Measurements from ENCODE around the gene CHRNG.
"Not testable (repeated sequence)": the region's sequence is repeated elsewhere in the genome, so short reads cannot be mapped to it uniquely, and the experiment has no call there.

The CHRNG gene

GRCh38 chr2:232528746-232529460, 10.6 kb upstream of the CHRNG start:
- H3K4me3 ChIP-seq (ENCODE audit: low read depth, low read length), result no peak overlapping the region
- H3K79me2 ChIP-seq (ENCODE audit: control insufficient read depth, insufficient read depth, low read length, unreplicated experiment), result no peaks in the 10 kb centered on the region
- no peak overlapping the region for H2AFZ ChIP-seq (ENCODE audit: low read length, unreplicated experiment)
- H3K27me3 ChIP-seq (ENCODE audit: insufficient read depth, low read length), result peaks cover 8% of the 10 kb centered on the region
- no peaks in the 10 kb centered on the region for H3K4me1 ChIP-seq (ENCODE audit: control insufficient read depth, insufficient read depth, low read length, unreplicated experiment)
- no peak overlapping the region for H3K27ac ChIP-seq (ENCODE audit: low read depth, low read length)
- no peaks in the 10 kb centered on the region for H3K36me3 ChIP-seq (ENCODE audit: insufficient read depth, low read length)

GRCh38 chr2:232529806-232530547, 9.5 kb upstream of the CHRNG start:
- H3K27me3 ChIP-seq (ENCODE audit: insufficient read depth, low read length), result no peaks in the 10 kb centered on the region
- H2AFZ ChIP-seq (ENCODE audit: low read length, unreplicated experiment), result no peak overlapping the region
- no peaks in the 10 kb centered on the region for H3K79me2 ChIP-seq (ENCODE audit: control insufficient read depth, insufficient read depth, low read length, unreplicated experiment)
- no peak overlapping the region for H3K4me3 ChIP-seq (ENCODE audit: low read depth, low read length)
- H3K4me1 ChIP-seq (ENCODE audit: control insufficient read depth, insufficient read depth, low read length, unreplicated experiment), result no peaks in the 10 kb centered on the region
- H3K27ac ChIP-seq (ENCODE audit: low read depth, low read length), result no peak overlapping the region
- no peaks in the 10 kb centered on the region for H3K36me3 ChIP-seq (ENCODE audit: insufficient read depth, low read length)

- H3K79me2 ChIP-seq (ENCODE audit: control insufficient read depth, insufficient read depth, low read length, unreplicated experiment), result no peaks in the 10 kb centered on the region
- no peak overlapping the region for H3K27ac ChIP-seq (ENCODE audit: low read depth, low read length)
- no peaks in the 10 kb centered on the region for H3K4me1 ChIP-seq (ENCODE audit: control insufficient read depth, insufficient read depth, low read length, unreplicated experiment)
- no peaks in the 10 kb centered on the region for H3K36me3 ChIP-seq (ENCODE audit: insufficient read depth, low read length)
- no peak overlapping the region for H2AFZ ChIP-seq (ENCODE audit: low read length, unreplicated experiment)
- no peak overlapping the region for H3K4me3 ChIP-seq (ENCODE audit: low read depth, low read length)
- H3K27me3 ChIP-seq (ENCODE audit: insufficient read depth, low read length), result no peaks in the 10 kb centered on the region
Observed at GRCh38 chr2:232530626-232531260, 8.7 kb upstream of the CHRNG start.

GRCh38 chr2:232532419-232532818, 7.1 kb upstream of the CHRNG start:
- Histone ChIP-seq H2AFZ (ENCODE audit: low read length, unreplicated experiment) (no peak overlapping the region), H3K36me3 (ENCODE audit: insufficient read depth, low read length) (no peaks in the 10 kb centered on the region), H3K27me3 (ENCODE audit: insufficient read depth, low read length) (no peaks in the 10 kb centered on the region), H3K27ac (ENCODE audit: low read depth, low read length) (no peak overlapping the region), H3K79me2 (ENCODE audit: control insufficient read depth, insufficient read depth, low read length, unreplicated experiment) (no peaks in the 10 kb centered on the region), H3K4me3 (ENCODE audit: low read depth, low read length) (no peak overlapping the region), H3K4me1 (ENCODE audit: control insufficient read depth, insufficient read depth, low read length, unreplicated experiment) (no peaks in the 10 kb centered on the region)

GRCh38 chr2:232532821-232533220, 6.7 kb upstream of the CHRNG start:
- H3K36me3 ChIP-seq (ENCODE audit: insufficient read depth, low read length); H3K79me2 ChIP-seq (ENCODE audit: control insufficient read depth, insufficient read depth, low read length, unreplicated experiment); H3K4me3 ChIP-seq (ENCODE audit: low read depth, low read length); H3K27me3 ChIP-seq (ENCODE audit: insufficient read depth, low read length); H2AFZ ChIP-seq (ENCODE audit: low read length, unreplicated experiment); H3K27ac ChIP-seq (ENCODE audit: low read depth, low read length); H3K4me1 ChIP-seq (ENCODE audit: control insufficient read depth, insufficient read depth, low read length, unreplicated experiment): not testable (repeated sequence)

- no peaks in the 10 kb centered on the region for H3K4me1 ChIP-seq (ENCODE audit: control insufficient read depth, insufficient read depth, low read length, unreplicated experiment)
- no peak overlapping the region for H3K4me3 ChIP-seq (ENCODE audit: low read depth, low read length)
- H2AFZ ChIP-seq (ENCODE audit: low read length, unreplicated experiment), result no peak overlapping the region
- H3K27me3 ChIP-seq (ENCODE audit: insufficient read depth, low read length), result peaks cover 2% of the 10 kb centered on the region
- no peak overlapping the region for H3K27ac ChIP-seq (ENCODE audit: low read depth, low read length)
- H3K79me2 ChIP-seq (ENCODE audit: control insufficient read depth, insufficient read depth, low read length, unreplicated experiment), result no peaks in the 10 kb centered on the region
- H3K36me3 ChIP-seq (ENCODE audit: insufficient read depth, low read length), result no peaks in the 10 kb centered on the region
Observed at GRCh38 chr2:232533944-232534710, 5.4 kb upstream of the CHRNG start.

- Histone ChIP-seq H3K79me2 (ENCODE audit: control insufficient read depth, insufficient read depth, low read length, unreplicated experiment) (no peaks in the 10 kb centered on the region), H3K36me3 (ENCODE audit: insufficient read depth, low read length) (no peaks in the 10 kb centered on the region), H3K4me1 (ENCODE audit: control insufficient read depth, insufficient read depth, low read length, unreplicated experiment) (no peaks in the 10 kb centered on the region), H3K4me3 (ENCODE audit: low read depth, low read length) (no peak overlapping the region), H2AFZ (ENCODE audit: low read length, unreplicated experiment) (no peak overlapping the region), H3K27me3 (ENCODE audit: insufficient read depth, low read length) (peaks cover 7% of the 10 kb centered on the region), H3K27ac (ENCODE audit: low read depth, low read length) (no peak overlapping the region)
Observed at GRCh38 chr2:232534940-232535651, 4.4 kb upstream of the CHRNG start.

GRCh38 chr2:232535761-232536530, 3.5 kb upstream of the CHRNG start:
- Histone ChIP-seq H2AFZ (ENCODE audit: low read length, unreplicated experiment) (no peak overlapping the region), H3K27me3 (ENCODE audit: insufficient read depth, low read length) (peaks cover 7% of the 10 kb centered on the region), H3K27ac (ENCODE audit: low read depth, low read length) (no peak overlapping the region), H3K36me3 (ENCODE audit: insufficient read depth, low read length) (no peaks in the 10 kb centered on the region), H3K79me2 (ENCODE audit: control insufficient read depth, insufficient read depth, low read length, unreplicated experiment) (no peaks in the 10 kb centered on the region), H3K4me1 (ENCODE audit: control insufficient read depth, insufficient read depth, low read length, unreplicated experiment) (no peaks in the 10 kb centered on the region), H3K4me3 (ENCODE audit: low read depth, low read length) (no peak overlapping the region)

GRCh38 chr2:232537079-232537478, 2.4 kb upstream of the CHRNG start:
- H2AFZ ChIP-seq (ENCODE audit: low read length, unreplicated experiment), result no peak overlapping the region
- H3K79me2 ChIP-seq (ENCODE audit: control insufficient read depth, insufficient read depth, low read length, unreplicated experiment), result no peaks in the 10 kb centered on the region
- no peaks in the 10 kb centered on the region for H3K36me3 ChIP-seq (ENCODE audit: insufficient read depth, low read length)
- no peak overlapping the region for H3K27ac ChIP-seq (ENCODE audit: low read depth, low read length)
- no peak overlapping the region for H3K4me3 ChIP-seq (ENCODE audit: low read depth, low read length)
- peaks cover 7% of the 10 kb centered on the region for H3K27me3 ChIP-seq (ENCODE audit: insufficient read depth, low read length)
- H3K4me1 ChIP-seq (ENCODE audit: control insufficient read depth, insufficient read depth, low read length, unreplicated experiment), result no peaks in the 10 kb centered on the region

Measured in ACC112 (cell line).